Glutamatergic neuron (in vitro differentiated cells): ENCODE data around the gene DESI2. TPM values are rescaled to one million over a fixed set of nuclear protein-coding genes. Genes with fewer than 3 reads are reported as not detected.
"Not testable (repeated sequence)": the region's sequence is repeated elsewhere in the genome, so short reads cannot be mapped to it uniquely, and the experiment has no call there.

ENCODE experiments used
- DNase-seq: peaks from one replicate; pipeline ENCODE4 v3.0.0; 2022
- H3K27ac Mint-ChIP-seq: one replicate; pipeline ENCODE4 v1.8.0; 2020; ENCODE audit warnings: mild to moderate bottlenecking, mixed read lengths, inconsistent platforms; ENCODE audit not compliant: unreplicated experiment
- H3K27me3 Mint-ChIP-seq: one replicate; pipeline ENCODE4 v1.8.0; 2020; ENCODE audit warnings: mild to moderate bottlenecking, moderate library complexity, mixed read lengths, inconsistent platforms; ENCODE audit not compliant: unreplicated experiment
- H3K36me3 Mint-ChIP-seq: one replicate; pipeline ENCODE4 v1.8.0; 2020; ENCODE audit warnings: mild to moderate bottlenecking, mixed read lengths, inconsistent platforms; ENCODE audit not compliant: unreplicated experiment
- H3K4me1 Mint-ChIP-seq: one replicate; pipeline ENCODE4 v1.8.0; 2020; ENCODE audit warnings: mild to moderate bottlenecking, low read depth, mixed read lengths, inconsistent platforms; ENCODE audit not compliant: unreplicated experiment
- H3K4me3 Mint-ChIP-seq: one replicate; pipeline ENCODE4 v1.8.0; 2020; ENCODE audit warnings: mild to moderate bottlenecking, mixed read lengths, inconsistent platforms; ENCODE audit not compliant: unreplicated experiment
- H3K9me3 Mint-ChIP-seq: one replicate; pipeline ENCODE4 v1.8.0; 2020; ENCODE audit warnings: mild to moderate bottlenecking, moderate library complexity, mixed read lengths, inconsistent platforms; ENCODE audit not compliant: unreplicated experiment
- total RNA-seq: library from RNA; stranded (reverse); fragmentation: NEBNext Ultra II Directional; extraction: Animal tissue kit (Norgen Biotek cat#: 25700); gene quantifications from one replicate; pipeline ENCODE4 v1.2.1, GENCODE V29; 2021; ENCODE audit not compliant: unreplicated experiment
- TF ChIP-seq, protein P1 (sequence below): fragments of 200-600 bp; sonication (generic); IDR thresholded peaks from one replicate; pipeline ENCODE4 v1.5.0; 2021; ENCODE audit not compliant: partially characterized antibody, unreplicated experiment

DESI2 gene
- total RNA-seq, 1 donor from 2014 or later, result 25.9 TPM

DNA sequence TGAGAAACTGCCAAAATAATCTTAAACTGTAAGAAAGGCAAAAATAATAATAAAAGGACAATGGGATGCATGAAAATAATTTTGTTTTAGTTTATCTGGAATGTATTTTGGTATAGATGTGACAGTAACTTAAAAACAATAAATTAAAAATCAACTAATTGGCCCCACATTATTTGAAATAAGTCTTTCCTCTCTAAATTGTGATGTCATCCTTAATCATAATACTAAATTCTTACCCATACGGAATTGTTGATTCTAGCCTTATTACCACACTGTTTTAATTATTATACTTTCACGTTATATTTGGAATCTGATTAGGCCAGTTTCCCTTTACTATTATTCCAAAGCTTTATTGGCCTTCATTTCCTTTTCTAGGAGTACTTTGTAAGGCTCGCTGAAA, 7.7 kb downstream of the DESI2 start:
- no peak for DNase-seq
- Mint-ChIP-seq H3K27me3 (peaks cover 2% of the 10 kb centered on the region), H3K36me3 (no peaks in the 10 kb centered on the region), H3K4me1 (peaks cover 6% of the 10 kb centered on the region), H3K9me3 (peaks cover 2% of the 10 kb centered on the region), H3K4me3 (no peak overlapping the region), H3K27ac (no peak overlapping the region)
- TF ChIP-seq, protein P1, sequence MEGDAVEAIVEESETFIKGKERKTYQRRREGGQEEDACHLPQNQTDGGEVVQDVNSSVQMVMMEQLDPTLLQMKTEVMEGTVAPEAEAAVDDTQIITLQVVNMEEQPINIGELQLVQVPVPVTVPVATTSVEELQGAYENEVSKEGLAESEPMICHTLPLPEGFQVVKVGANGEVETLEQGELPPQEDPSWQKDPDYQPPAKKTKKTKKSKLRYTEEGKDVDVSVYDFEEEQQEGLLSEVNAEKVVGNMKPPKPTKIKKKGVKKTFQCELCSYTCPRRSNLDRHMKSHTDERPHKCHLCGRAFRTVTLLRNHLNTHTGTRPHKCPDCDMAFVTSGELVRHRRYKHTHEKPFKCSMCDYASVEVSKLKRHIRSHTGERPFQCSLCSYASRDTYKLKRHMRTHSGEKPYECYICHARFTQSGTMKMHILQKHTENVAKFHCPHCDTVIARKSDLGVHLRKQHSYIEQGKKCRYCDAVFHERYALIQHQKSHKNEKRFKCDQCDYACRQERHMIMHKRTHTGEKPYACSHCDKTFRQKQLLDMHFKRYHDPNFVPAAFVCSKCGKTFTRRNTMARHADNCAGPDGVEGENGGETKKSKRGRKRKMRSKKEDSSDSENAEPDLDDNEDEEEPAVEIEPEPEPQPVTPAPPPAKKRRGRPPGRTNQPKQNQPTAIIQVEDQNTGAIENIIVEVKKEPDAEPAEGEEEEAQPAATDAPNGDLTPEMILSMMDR, result no peak

DNA sequence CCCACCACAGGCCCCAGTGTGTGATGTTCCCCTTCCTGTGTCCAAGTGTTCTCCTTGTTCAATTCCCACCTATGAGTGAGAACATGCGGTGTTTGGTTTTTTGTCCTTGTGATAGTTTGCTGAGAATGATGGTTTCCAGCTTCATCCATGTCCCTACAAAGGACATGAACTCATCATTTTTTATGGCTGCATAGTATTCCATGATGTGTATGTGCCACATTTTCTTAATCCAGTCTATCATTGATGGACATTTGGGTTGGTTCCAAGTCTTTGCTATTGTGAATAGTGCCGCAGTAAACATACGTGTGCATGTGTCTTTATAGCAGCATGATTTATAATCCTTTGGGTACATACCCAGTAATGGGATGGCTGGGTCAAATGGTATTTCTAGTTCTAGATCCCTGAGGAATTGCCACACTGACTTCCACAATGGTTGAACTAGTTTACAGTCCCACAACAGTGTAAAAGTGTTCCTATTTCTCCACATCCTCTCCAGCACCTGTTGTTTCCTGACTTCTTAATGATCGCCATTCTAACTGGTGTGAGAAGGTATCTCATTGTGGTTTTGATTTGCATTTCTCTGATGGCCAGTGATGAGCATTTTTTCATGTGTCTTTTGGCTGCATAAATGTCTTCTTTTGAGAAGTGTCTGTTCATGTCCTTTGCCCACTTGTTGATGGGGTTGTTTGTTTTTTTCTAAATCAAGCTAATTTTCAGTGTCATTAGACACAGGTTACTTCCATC, 8.8 kb downstream of the DESI2 start:
- H3K9me3 Mint-ChIP-seq, H3K27me3 Mint-ChIP-seq, DNase-seq, H3K36me3 Mint-ChIP-seq, H3K27ac Mint-ChIP-seq, H3K4me1 Mint-ChIP-seq, H3K4me3 Mint-ChIP-seq: not testable (repeated sequence)

DNA sequence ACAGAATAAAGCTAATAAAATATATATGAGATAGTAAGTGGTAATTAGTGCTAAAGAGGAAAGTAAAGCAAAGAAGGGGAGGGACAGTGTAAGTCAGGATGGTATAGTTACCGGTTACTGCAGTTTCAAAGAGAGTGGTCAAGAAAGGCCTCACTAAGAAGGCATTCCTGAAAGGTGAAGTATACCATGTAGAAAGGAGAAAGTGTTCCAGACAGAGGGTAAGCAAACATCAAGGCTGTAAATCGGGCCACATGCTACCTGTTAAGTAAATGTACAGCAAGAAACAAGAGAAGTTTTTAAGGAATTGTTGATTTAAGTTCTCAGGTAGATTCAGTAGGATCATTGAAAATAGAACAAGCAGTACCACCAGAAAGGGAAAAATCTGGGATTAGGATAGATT, 9.7 kb downstream of the DESI2 start:
- DNase-seq, result no peak
- Mint-ChIP-seq H3K9me3 (peaks cover 2% of the 10 kb centered on the region), H3K4me3 (no peak overlapping the region), H3K27me3 (peaks cover 2% of the 10 kb centered on the region), H3K36me3 (no peaks in the 10 kb centered on the region), H3K4me1 (peaks cover 1% of the 10 kb centered on the region), H3K27ac (no peak overlapping the region)
- TF ChIP-seq, protein P1, result no peak

DNA sequence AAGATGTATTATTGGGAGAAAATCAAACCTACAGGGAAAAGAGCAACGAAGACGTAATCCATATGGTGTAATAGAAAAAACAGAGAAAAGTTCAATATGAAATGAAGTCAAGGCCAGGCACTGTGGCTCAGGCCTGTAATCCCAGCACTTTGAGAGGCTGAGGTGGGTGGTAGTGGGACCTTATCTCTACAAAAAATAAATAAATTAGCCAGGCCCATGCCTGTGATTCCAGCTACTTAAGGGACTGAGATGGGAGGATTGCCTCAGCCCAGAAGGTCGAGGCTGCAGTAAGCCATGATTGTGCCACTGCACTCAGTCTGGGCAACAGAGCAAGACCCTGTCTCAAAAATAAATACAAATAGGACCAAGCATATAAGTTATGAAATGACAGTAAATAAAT, 11.4 kb downstream of the DESI2 start:
- H3K27ac Mint-ChIP-seq, result no peak overlapping the region
- TF ChIP-seq, protein P1, result no peak
- no peak for DNase-seq
- H3K27me3 Mint-ChIP-seq, result no peaks in the 10 kb centered on the region
- H3K36me3 Mint-ChIP-seq, result no peaks in the 10 kb centered on the region
- H3K9me3 Mint-ChIP-seq, result peaks cover 2% of the 10 kb centered on the region
- no peaks in the 10 kb centered on the region for H3K4me1 Mint-ChIP-seq
- no peak overlapping the region for H3K4me3 Mint-ChIP-seq

DNA sequence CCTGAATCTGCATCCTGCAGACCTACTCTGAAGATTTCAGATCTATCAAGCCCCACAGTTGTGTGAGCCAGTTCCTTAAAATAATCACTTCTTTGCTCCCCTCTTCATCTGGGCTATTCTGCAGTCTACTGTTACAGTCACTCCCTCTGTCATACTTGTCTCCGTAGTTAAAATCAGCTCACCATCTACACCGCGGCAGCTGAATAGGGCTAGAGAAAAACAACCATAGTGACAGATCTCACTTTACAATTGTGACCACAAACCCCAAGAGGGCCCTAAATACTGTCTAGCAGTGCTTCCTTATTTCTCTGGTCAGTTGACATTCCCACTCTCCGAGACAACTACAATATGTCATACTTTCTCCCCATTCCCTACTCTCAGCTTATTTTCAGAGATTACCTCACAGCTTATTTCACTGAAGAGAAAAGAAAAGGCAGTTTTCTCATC, 12.9 kb downstream of the DESI2 start:
- Mint-ChIP-seq H3K4me3 (no peak overlapping the region), H3K27me3 (no peaks in the 10 kb centered on the region), H3K4me1 (no peaks in the 10 kb centered on the region), H3K27ac (no peak overlapping the region), H3K36me3 (peaks cover 3% of the 10 kb centered on the region), H3K9me3 (peaks cover 2% of the 10 kb centered on the region)
- TF ChIP-seq, protein P1, result no peak
- DNase-seq, result no peak

DNA sequence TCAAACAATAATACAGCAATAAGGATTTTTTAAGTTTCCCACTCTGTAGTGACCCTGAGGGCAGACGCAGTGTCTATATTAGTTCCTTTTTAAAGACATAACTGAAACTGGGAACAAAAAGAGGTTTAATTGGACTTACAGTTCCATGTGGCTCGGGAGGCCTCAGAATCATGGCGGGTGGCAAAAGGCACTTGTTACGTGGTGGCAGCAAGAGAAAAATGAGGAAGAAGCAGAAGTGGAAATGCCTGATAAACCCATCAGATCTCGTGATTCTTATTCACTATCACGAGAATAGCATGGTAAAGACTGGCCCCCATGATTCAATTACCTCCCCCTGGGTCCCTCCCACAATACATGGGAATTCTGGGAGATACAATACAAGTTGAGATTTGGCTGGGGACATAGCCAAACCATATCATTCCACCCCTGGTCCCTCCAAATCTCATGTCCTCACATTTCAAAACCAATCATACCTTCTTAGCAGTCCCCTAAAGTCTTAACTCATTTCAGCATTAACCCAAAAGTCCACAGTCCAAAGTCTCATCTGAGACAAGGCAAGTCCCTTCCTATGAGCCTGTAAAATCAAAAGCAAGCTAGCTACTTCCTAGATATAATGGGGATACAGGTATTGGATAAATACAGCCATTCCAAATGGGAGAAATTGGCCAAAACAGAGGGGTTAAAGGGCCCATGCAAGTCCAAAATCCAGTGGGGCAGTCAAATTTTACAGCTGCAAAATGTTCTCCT, 13.9 kb downstream of the DESI2 start:
- not testable (repeated sequence) for H3K27ac Mint-ChIP-seq, H3K27me3 Mint-ChIP-seq, H3K9me3 Mint-ChIP-seq, H3K4me1 Mint-ChIP-seq, DNase-seq, H3K4me3 Mint-ChIP-seq
- H3K36me3 Mint-ChIP-seq, result peaks cover 11% of the 10 kb centered on the region
